Chondrocyte (in vitro differentiated cells): ENCODE results near the gene SLFNL1. TPM values are rescaled to one million over a fixed set of nuclear protein-coding genes. Genes with fewer than 3 reads are reported as not detected.

ENCODE experiments used
- DNase-seq: peaks from one replicate; pipeline ENCODE4 v3.0.0; 2021; ENCODE audit warnings: mixed read lengths, low spot score
- H3K27ac Mint-ChIP-seq: one replicate; pipeline ENCODE4 v1.8.0; 2021; ENCODE audit warnings: mild to moderate bottlenecking, moderate library complexity, mixed read lengths; ENCODE audit not compliant: unreplicated experiment
- H3K27me3 Mint-ChIP-seq: 2 replicates; pipeline ENCODE4 v1.8.0; 2021; ENCODE audit warnings: low read depth, mixed read lengths
- H3K36me3 Mint-ChIP-seq: 2 replicates; pipeline ENCODE4 v1.8.0; 2021; ENCODE audit warnings: low read depth, mixed read lengths
- H3K4me1 Mint-ChIP-seq: 2 replicates; pipeline ENCODE4 v1.8.0; 2021; ENCODE audit warnings: low read depth, mild to moderate bottlenecking, mixed read lengths
- H3K4me3 Mint-ChIP-seq: one replicate; pipeline ENCODE4 v1.8.0; 2021; ENCODE audit warnings: mild to moderate bottlenecking, moderate library complexity, mixed read lengths; ENCODE audit not compliant: unreplicated experiment
- H3K9me3 Mint-ChIP-seq: 2 replicates; pipeline ENCODE4 v1.8.0; 2021; ENCODE audit warnings: low read depth, mixed read lengths
- total RNA-seq: library from RNA; stranded (reverse); gene quantifications from 3 replicates; pipeline ENCODE4 v1.2.1, GENCODE V29; 2021
- TF ChIP-seq, protein P1 (sequence below): fragments of 200-600 bp; sonication (generic); IDR thresholded peaks from 2 replicates; pipeline ENCODE4 v1.5.0; 2021; ENCODE audit warnings: antibody characterized with exemption, mild to moderate bottlenecking, moderate library complexity

Gene SLFNL1
- total RNA-seq, 1 donor from 2014 or later: 0.25 TPM

DNA sequence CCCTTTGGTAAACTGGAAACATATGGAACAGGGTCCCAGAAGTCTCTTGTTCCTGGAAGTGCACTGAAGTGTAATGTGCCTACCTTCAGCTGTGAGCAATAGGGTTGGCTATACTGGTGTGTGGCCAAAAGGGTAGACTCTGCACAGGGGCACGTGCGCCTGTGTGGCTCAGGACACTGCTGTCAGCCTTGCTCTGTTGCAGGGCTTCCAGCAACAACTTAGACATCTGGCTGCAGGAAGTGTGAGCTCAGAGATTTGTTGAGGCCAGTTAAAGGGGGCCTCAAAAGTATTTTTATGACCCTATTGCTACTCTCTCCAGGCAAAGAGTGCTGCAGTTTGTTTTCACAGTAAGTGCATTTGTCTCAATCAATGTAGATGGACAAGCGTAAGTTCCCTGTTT, 34.6 kb downstream of the SLFNL1 start:
- TF ChIP-seq, protein P1, sequence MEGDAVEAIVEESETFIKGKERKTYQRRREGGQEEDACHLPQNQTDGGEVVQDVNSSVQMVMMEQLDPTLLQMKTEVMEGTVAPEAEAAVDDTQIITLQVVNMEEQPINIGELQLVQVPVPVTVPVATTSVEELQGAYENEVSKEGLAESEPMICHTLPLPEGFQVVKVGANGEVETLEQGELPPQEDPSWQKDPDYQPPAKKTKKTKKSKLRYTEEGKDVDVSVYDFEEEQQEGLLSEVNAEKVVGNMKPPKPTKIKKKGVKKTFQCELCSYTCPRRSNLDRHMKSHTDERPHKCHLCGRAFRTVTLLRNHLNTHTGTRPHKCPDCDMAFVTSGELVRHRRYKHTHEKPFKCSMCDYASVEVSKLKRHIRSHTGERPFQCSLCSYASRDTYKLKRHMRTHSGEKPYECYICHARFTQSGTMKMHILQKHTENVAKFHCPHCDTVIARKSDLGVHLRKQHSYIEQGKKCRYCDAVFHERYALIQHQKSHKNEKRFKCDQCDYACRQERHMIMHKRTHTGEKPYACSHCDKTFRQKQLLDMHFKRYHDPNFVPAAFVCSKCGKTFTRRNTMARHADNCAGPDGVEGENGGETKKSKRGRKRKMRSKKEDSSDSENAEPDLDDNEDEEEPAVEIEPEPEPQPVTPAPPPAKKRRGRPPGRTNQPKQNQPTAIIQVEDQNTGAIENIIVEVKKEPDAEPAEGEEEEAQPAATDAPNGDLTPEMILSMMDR: no peak
- Mint-ChIP-seq H3K36me3 (peaks cover 66% of the 10 kb centered on the region), H3K4me1 (peaks cover 41% of the 10 kb centered on the region), H3K4me3 (no peak overlapping the region), H3K9me3 (no peaks in the 10 kb centered on the region), H3K27ac (no peak overlapping the region), H3K27me3 (no peaks in the 10 kb centered on the region)
- no peak for DNase-seq

DNA sequence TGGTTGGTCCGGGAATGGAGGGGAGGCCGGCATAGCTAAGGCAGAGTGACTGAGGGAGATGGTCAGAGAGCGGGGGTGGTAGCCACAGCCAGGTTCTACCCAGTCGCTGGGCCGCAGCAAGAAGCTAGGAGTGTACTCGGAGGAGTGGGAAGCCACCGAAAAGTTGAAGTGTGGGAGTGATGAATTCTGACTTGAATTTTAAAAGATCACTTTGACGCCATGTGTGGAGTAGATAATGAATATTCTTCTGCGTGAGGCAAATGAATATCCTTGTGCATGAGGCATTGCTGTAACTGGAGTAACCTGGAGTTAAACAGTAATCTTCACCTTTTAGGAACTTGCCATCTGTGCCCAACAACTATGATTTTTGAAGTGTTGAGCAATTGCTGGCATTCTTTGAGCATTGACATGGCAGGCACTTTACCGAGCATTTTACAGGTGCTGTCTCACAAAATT, 35.2 kb downstream of the SLFNL1 start:
- TF ChIP-seq, protein P1: no peak
- Mint-ChIP-seq H3K27ac (no peak overlapping the region), H3K36me3 (peaks cover 60% of the 10 kb centered on the region), H3K27me3 (no peaks in the 10 kb centered on the region), H3K9me3 (no peaks in the 10 kb centered on the region), H3K4me1 (peaks cover 47% of the 10 kb centered on the region), H3K4me3 (no peak overlapping the region)
- DNase-seq: no peak

DNA sequence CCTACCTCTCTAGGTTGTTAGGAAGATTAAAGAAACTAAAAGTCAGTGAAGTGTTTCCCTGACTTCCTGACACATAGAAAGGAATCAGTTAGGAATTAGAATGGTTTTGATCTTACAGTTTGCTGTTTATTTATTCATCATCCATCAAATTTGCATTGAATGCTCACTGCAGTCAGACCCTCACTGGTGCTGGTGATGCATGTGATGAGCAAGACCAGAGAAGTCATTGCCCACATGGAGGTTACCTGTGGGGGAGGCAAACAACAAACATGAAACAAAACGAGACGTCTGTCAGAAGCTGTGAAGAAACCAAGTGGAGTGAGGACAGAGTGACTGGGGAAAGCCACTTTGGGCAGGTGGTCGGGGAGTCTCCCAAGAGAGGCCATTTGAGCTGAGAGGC, 35.6 kb downstream of the SLFNL1 start:
- TF ChIP-seq, protein P1: no peak
- no peak overlapping the region for H3K27ac Mint-ChIP-seq
- H3K27me3 Mint-ChIP-seq: no peaks in the 10 kb centered on the region
- no peaks in the 10 kb centered on the region for H3K9me3 Mint-ChIP-seq
- no peak for DNase-seq
- peaks cover 56% of the 10 kb centered on the region for H3K36me3 Mint-ChIP-seq
- H3K4me3 Mint-ChIP-seq: no peak overlapping the region
- peaks cover 52% of the 10 kb centered on the region for H3K4me1 Mint-ChIP-seq

DNA sequence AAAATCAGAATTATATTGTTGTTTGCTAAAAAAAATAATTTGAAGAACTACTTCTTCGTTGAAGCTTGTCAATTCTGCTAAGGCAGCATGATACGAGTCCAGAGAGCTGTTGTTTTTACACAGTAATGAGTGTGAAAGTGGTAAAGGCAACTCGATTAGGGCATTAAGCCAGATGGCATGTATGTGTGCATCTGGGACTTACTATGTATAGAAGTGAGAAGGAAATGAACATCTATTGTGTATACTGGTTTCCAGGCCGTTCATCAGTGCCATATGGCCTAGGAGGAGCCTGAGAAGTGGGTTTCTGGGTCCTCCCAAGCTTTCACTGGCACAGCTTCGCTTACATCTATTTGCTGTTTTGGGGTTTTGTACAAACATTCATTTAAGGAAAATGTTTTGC, 36.4 kb downstream of the SLFNL1 start:
- Mint-ChIP-seq H3K9me3 (no peaks in the 10 kb centered on the region), H3K36me3 (peaks cover 50% of the 10 kb centered on the region), H3K4me3 (no peak overlapping the region), H3K27me3 (no peaks in the 10 kb centered on the region), H3K27ac (no peak overlapping the region), H3K4me1 (peaks cover 58% of the 10 kb centered on the region)
- no peak for DNase-seq
- TF ChIP-seq, protein P1: no peak

DNA sequence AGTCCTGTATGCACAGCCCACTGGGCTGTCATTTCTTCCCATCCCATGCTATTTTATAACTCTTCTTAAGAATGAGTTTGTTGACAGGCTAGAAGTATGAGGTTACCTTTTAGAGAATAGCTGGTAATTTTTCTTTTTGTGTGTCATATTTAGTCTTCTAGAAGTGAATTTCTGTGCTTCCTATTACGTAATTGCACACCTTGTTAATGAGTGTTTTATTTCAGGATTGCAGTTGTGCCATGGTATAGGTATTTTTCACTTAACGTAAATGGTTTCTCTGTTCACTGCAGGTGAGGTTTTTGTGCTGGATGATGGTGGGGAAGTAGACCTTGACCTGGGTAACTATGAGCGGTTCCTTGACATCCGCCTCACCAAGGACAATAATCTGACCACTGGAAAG, 37.0 kb downstream of the SLFNL1 start:
- Mint-ChIP-seq H3K4me3 (no peak overlapping the region), H3K27me3 (no peaks in the 10 kb centered on the region), H3K36me3 (peaks cover 47% of the 10 kb centered on the region), H3K9me3 (no peaks in the 10 kb centered on the region), H3K27ac (no peak overlapping the region), H3K4me1 (peaks cover 58% of the 10 kb centered on the region)
- no peak for DNase-seq
- TF ChIP-seq, protein P1: no peak
